ENCODE data around the gene BMPR2.

Gene BMPR2

GRCh38 chr2:202609381-202610145 lies 233.4 kb downstream of the BMPR2 start:
- DNase-seq = no peak

- DNase-seq = no peak
These were observed 234.3 kb downstream of the BMPR2 start for GRCh38 chr2:202610380-202610779.

- no peak for DNase-seq
These were observed 236.0 kb downstream of the BMPR2 start for GRCh38 chr2:202612145-202612544.

- no peak for DNase-seq
These were observed 237.4 kb downstream of the BMPR2 start for GRCh38 chr2:202613479-202613878.

Measured in activated T-cell treated with anti-CD3 and anti-CD28 coated beads, Interleukin-2, amount 50 U/mL, for 48 hours (primary cell).